Stimulated activated CD8-positive, alpha-beta memory T cell treated with anti-CD3 and anti-CD28 coated beads, Interleukin-7, amount 100 ng/mL, for 1 hour (primary cell): ENCODE measurements around the gene MYCBP.
A peak's percentile ranks its signal among the peaks of the same experiment; 100 is the strongest.
"Not testable (repeated sequence)": the region's sequence is repeated elsewhere in the genome, so short reads cannot be mapped to it uniquely, and the experiment has no call there.

Source experiments
- DNase-seq, 2 donors: peaks; one replicate each; pipeline ENCODE4 v3.0.0-alpha.2; 2020; ENCODE audit warnings: low read depth in 2 of 2

The MYCBP gene

GRCh38 chr1:38867208-38867607 lies 5.9 kb downstream of the MYCBP start:
- no peak for DNase-seq

- no peak for DNase-seq
Measured at GRCh38 chr1:38865112-38865715, 7.9 kb downstream of the MYCBP start.

GRCh38 chr1:38860454-38860795 lies 12.7 kb downstream of the MYCBP start:
- DNase-seq: no peak

GRCh38 chr1:38859561-38860453 lies 13.3 kb downstream of the MYCBP start, which contains the start of gene RRAGC:
RRAGC (minus strand) TSS chr1:38859772; CDS start chr1:38859646, 126 bp downstream.
- peak; percentile 96 to 97 for DNase-seq

GRCh38 chr1:38858833-38859560 lies 14.2 kb downstream of the MYCBP start:
- DNase-seq: peak in 1 of 2 donors; percentile 9

- DNase-seq: no peak
Measured at GRCh38 chr1:38852780-38853179, 20.4 kb downstream of the MYCBP start.

- DNase-seq: no peak
Measured at GRCh38 chr1:38848071-38848470, 25.1 kb downstream of the MYCBP start.

- DNase-seq: no peak
Measured at GRCh38 chr1:38846210-38846609, 26.9 kb downstream of the MYCBP start.

GRCh38 chr1:38845088-38845487 lies 28.1 kb downstream of the MYCBP start:
- DNase-seq: not testable (repeated sequence)

- DNase-seq: no peak
Measured at GRCh38 chr1:38840281-38840680, 32.9 kb downstream of the MYCBP start.

GRCh38 chr1:38839363-38839762 lies 33.8 kb downstream of the MYCBP start:
- no peak for DNase-seq

GRCh38 chr1:38836316-38836715 lies 36.8 kb downstream of the MYCBP start:
- not testable (repeated sequence) for DNase-seq

GRCh38 chr1:38834937-38835827 lies 38.0 kb downstream of the MYCBP start:
- DNase-seq: no peak

- no peak for DNase-seq
Measured at GRCh38 chr1:38834221-38834782, 38.8 kb downstream of the MYCBP start.

GRCh38 chr1:38833146-38833545 lies 40.0 kb downstream of the MYCBP start:
- DNase-seq: no peak

- no peak for DNase-seq
Measured at GRCh38 chr1:38832370-38832734, 40.8 kb downstream of the MYCBP start.

GRCh38 chr1:38831731-38832369 lies 41.3 kb downstream of the MYCBP start:
- DNase-seq: no peak

- no peak for DNase-seq
Measured at GRCh38 chr1:38829368-38829767, 43.8 kb downstream of the MYCBP start.

GRCh38 chr1:38827318-38827717 lies 45.8 kb downstream of the MYCBP start:
- no peak for DNase-seq

GRCh38 chr1:38826886-38827285 lies 46.3 kb downstream of the MYCBP start:
- DNase-seq: no peak

- no peak for DNase-seq
Measured at GRCh38 chr1:38826262-38826661, 46.9 kb downstream of the MYCBP start.
